ENCODE measurements around the gene TERT. TPM values are rescaled to one million over a fixed set of nuclear protein-coding genes. Genes with fewer than 3 reads are reported as not detected.

Gene TERT
- total and polyA plus RNA-seq, 2 of the 13 experiments (the other 11 are each of a cell fraction or from before 2014, with no cell fraction given) = 4.3 to 5.9 TPM

GRCh38 chr5:1295650-1296037, 776 bp upstream of the TERT start (continued):
- TF ChIP-seq ZNF142 (CRISPR knock-in tag; IDR thresholded peaks at IDR 0.05) (0 out of 2 replicates have a peak, but pooled peaks have one; percentile 29), UBTF (CRISPR knock-in tag; IDR thresholded peaks at IDR 0.05) (peak; percentile 17; the same call in 1 of the 2 replicates), ONECUT2 (CRISPR knock-in tag; IDR thresholded peaks at IDR 0.05) (no peak), TFDP2 (CRISPR knock-in tag; IDR thresholded peaks at IDR 0.05) (peak; percentile 29; the same call in 1 of the 2 replicates), ZNF609 (CRISPR knock-in tag; IDR thresholded peaks at IDR 0.05; ENCODE audit: borderline replicate concordance) (no peak), MXD1 (CRISPR knock-in tag; IDR thresholded peaks at IDR 0.05) (peak; percentile 6; the same call in 1 of the 2 replicates), NR2F6 (IDR thresholded peaks at IDR 0.05) (peak; percentile 57; the same call in 1 of the 2 replicates), NR2F6 (CRISPR knock-in tag; IDR thresholded peaks at IDR 0.05) (peak; percentile 86), ZFY (CRISPR knock-in tag; IDR thresholded peaks at IDR 0.05) (no peak), EEA1 (CRISPR knock-in tag; IDR thresholded peaks at IDR 0.05; ENCODE audit: borderline replicate concordance) (no peak), TAF15 (IDR thresholded peaks at IDR 0.05; ENCODE audit: low read depth, low read length, poor library complexity, severe bottlenecking) (no peak), RARA (CRISPR knock-in tag; IDR thresholded peaks at IDR 0.05) (peak; percentile 63), PPARG (CRISPR knock-in tag; conservative IDR thresholded peaks at IDR 0.05) (no peak)

Measured in HepG2 (cell line).